Bronchial epithelial cell (primary cell): Measurements from ENCODE around the gene HMGCLL1. TPM values are rescaled to one million over a fixed set of nuclear protein-coding genes. Genes with fewer than 3 reads are reported as not detected.

Source experiments
- DNase-seq: peaks from one replicate; pipeline ENCODE4 v3.0.0-alpha.2; 2010; ENCODE audit warnings: low read depth
- FAIRE-seq: peaks from 2 replicates; lab custom pipeline; 2011; peaks lifted over from hg19 to GRCh38; lab: Jason Lieb, UNC
- H3K27me3 ChIP-seq: 2 replicates; pipeline ENCODE4 v1.5.1; 2011; ENCODE audit warnings: low read length; ENCODE audit not compliant: control insufficient read depth, insufficient read depth
- H3K36me3 ChIP-seq: 2 replicates; pipeline ENCODE4 v1.5.1; 2011; ENCODE audit warnings: low read length; ENCODE audit not compliant: control insufficient read depth, insufficient read depth
- H3K4me3 ChIP-seq: 2 replicates; pipeline ENCODE4 v1.5.1; 2011; ENCODE audit warnings: mild to moderate bottlenecking, low read depth, low read length, control low read depth
- CTCF ChIP-seq: IDR thresholded peaks from 2 replicates; pipeline ENCODE4 v1.5.1; 2011; ENCODE audit warnings: mild to moderate bottlenecking, moderate library complexity, low read length, control low read depth, inconsistent platforms; ENCODE audit not compliant: insufficient read depth, severe bottlenecking
- total RNA-seq: library from RNA; depleted of rRNA; stranded (reverse); fragments of >200 nt; gene quantifications from 2 replicates; pipeline ENCODE4 v1.2.1, GENCODE V29; 2014

HMGCLL1 gene
- total RNA-seq, 1 donor from 2014 or later, result not detected

- Histone ChIP-seq H3K4me3 (no peak overlapping the region), H3K36me3 (no peaks in the 10 kb centered on the region), H3K27me3 (no peaks in the 10 kb centered on the region)
- no peak for TF ChIP-seq CTCF
- no peak for DNase-seq
- FAIRE-seq, result no peak
Observed at GRCh38 chr6:55530931-55531330, 48.1 kb downstream of the HMGCLL1 start.

- peak; percentile 79 for DNase-seq
- H3K4me3 ChIP-seq, result no peak overlapping the region
- H3K36me3 ChIP-seq, result no peaks in the 10 kb centered on the region
- H3K27me3 ChIP-seq, result no peaks in the 10 kb centered on the region
- no peak for FAIRE-seq
- peak; percentile 40 for TF ChIP-seq CTCF
Observed at GRCh38 chr6:55528624-55529023, 50.4 kb downstream of the HMGCLL1 start.

GRCh38 chr6:55524441-55524840 lies 54.6 kb downstream of the HMGCLL1 start:
- DNase-seq, result no peak
- no peak overlapping the region for H3K4me3 ChIP-seq
- FAIRE-seq, result no peak
- TF ChIP-seq CTCF, result no peak
- no peaks in the 10 kb centered on the region for H3K36me3 ChIP-seq
- H3K27me3 ChIP-seq, result no peaks in the 10 kb centered on the region

GRCh38 chr6:55518529-55519060 lies 60.4 kb downstream of the HMGCLL1 start:
- no peak overlapping the region for H3K4me3 ChIP-seq
- FAIRE-seq, result no peak
- no peak for DNase-seq
- TF ChIP-seq CTCF, result no peak
- no peaks in the 10 kb centered on the region for H3K27me3 ChIP-seq
- H3K36me3 ChIP-seq, result no peaks in the 10 kb centered on the region

GRCh38 chr6:55516736-55517135 lies 62.3 kb downstream of the HMGCLL1 start:
- no peak for TF ChIP-seq CTCF
- Histone ChIP-seq H3K36me3 (no peaks in the 10 kb centered on the region), H3K4me3 (no peak overlapping the region), H3K27me3 (no peaks in the 10 kb centered on the region)
- FAIRE-seq (no peak), DNase-seq (no peak)

GRCh38 chr6:55512904-55513303 lies 66.1 kb downstream of the HMGCLL1 start:
- Histone ChIP-seq H3K27me3 (no peaks in the 10 kb centered on the region), H3K4me3 (no peak overlapping the region), H3K36me3 (no peaks in the 10 kb centered on the region)
- DNase-seq, result no peak
- FAIRE-seq, result no peak
- TF ChIP-seq CTCF, result no peak
